ENCODE results near the gene WDR87. TPM values are rescaled to one million over a fixed set of nuclear protein-coding genes. Genes with fewer than 3 reads are reported as not detected.
A peak's percentile ranks its signal among the peaks of the same experiment; 100 is the strongest.

The WDR87 gene
- total RNA-seq, 1 donor from 2014 or later = not detected

- Histone ChIP-seq H3K27me3 (ENCODE audit: control insufficient read depth, insufficient read depth, low read length) (no peaks in the 10 kb centered on the region), H3K4me3 (ENCODE audit: low read depth, low read length) (no peak overlapping the region), H3K36me3 (ENCODE audit: control insufficient read depth, insufficient read depth, low read length) (no peaks in the 10 kb centered on the region)
- TF ChIP-seq, protein P1, sequence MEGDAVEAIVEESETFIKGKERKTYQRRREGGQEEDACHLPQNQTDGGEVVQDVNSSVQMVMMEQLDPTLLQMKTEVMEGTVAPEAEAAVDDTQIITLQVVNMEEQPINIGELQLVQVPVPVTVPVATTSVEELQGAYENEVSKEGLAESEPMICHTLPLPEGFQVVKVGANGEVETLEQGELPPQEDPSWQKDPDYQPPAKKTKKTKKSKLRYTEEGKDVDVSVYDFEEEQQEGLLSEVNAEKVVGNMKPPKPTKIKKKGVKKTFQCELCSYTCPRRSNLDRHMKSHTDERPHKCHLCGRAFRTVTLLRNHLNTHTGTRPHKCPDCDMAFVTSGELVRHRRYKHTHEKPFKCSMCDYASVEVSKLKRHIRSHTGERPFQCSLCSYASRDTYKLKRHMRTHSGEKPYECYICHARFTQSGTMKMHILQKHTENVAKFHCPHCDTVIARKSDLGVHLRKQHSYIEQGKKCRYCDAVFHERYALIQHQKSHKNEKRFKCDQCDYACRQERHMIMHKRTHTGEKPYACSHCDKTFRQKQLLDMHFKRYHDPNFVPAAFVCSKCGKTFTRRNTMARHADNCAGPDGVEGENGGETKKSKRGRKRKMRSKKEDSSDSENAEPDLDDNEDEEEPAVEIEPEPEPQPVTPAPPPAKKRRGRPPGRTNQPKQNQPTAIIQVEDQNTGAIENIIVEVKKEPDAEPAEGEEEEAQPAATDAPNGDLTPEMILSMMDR (IDR thresholded peaks at IDR 0.05; ENCODE audit: insufficient read depth, low read length, poor library complexity, severe bottlenecking) = no peak
- DNase-seq (ENCODE audit: low read depth) = no peak
Observed at GRCh38 chr19:37935341-37935740, 28.9 kb upstream of the WDR87 start.

DNA sequence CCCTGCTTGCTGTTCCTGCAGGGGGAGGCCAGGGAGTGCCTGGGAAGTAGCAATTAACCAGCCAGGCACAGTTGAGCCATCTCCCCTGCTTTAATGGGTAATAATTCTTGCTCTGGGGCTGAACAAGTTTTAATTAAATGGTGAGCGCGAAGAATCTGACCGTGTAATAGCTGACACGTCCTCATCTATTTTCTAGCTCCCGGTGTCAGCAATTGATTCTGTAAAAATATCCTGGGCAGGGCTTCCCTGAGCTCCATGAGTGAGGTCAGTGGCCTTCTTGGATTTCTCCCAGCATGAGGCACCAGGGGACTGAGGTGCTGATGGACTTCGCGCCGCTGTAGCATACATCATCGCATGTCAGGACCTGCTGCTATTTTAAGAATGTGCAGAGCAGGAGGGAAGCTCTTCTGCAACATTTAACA is 27.6 kb upstream of the WDR87 start:
- H3K36me3 ChIP-seq (ENCODE audit: control insufficient read depth, insufficient read depth, low read length) = no peaks in the 10 kb centered on the region
- DNase-seq (ENCODE audit: low read depth) = no peak
- TF ChIP-seq, protein P1 (IDR thresholded peaks at IDR 0.05; ENCODE audit: insufficient read depth, low read length, poor library complexity, severe bottlenecking) = no peak
- no peaks in the 10 kb centered on the region for H3K27me3 ChIP-seq (ENCODE audit: control insufficient read depth, insufficient read depth, low read length)
- no peak overlapping the region for H3K4me3 ChIP-seq (ENCODE audit: low read depth, low read length)

DNA sequence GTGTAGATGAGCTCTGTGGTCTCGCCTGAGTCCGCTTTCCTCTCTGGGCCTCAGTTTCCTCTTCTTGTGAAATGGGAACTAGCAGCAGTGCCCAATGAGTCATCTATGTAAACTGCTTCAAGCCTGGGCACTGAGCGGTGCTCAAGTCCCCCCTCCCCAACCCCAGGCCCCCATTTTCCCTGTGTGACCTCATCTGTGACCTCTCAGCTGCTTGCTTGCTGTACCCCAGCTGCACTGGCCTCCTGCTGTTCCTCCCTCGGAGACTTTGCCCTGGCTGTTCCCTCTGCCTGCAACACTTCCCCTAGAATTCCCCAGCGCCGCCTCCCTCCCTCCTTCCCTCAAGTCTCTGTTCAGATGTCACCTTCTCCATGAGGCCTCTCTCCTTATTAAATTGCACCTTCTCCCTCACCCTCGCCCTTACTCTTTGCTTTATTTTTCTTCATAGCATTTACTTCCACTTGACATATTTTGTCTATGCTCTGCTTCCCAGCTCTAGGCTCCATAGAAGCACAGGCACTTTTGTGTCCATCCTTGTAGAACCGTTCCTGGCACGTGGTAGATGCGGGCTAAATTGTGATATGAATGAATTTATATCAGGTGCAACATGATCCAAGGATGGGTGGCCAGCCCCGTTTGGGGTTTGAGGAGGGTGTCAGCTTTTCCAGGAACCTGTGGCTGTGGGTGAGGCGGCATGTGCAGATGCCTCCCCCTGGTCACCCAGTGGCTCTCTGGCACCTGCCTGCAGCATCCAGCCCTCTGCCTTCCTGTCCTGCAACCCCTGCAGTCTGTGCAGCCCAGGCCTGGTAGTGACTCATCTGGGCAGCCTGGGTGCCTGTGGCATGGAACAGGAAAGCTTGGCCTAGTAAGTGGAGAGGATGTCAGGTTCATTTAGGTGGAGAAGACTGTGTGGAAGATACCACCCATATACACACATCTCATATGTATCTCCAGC is 26.9 kb upstream of the WDR87 start:
- TF ChIP-seq, protein P1 (IDR thresholded peaks at IDR 0.05; ENCODE audit: insufficient read depth, low read length, poor library complexity, severe bottlenecking) = no peak
- Histone ChIP-seq H3K36me3 (ENCODE audit: control insufficient read depth, insufficient read depth, low read length) (no peaks in the 10 kb centered on the region), H3K4me3 (ENCODE audit: low read depth, low read length) (peak overlapping the region; percentile 35), H3K27me3 (ENCODE audit: control insufficient read depth, insufficient read depth, low read length) (no peaks in the 10 kb centered on the region)
- peak; percentile 57 for DNase-seq (ENCODE audit: low read depth)

- TF ChIP-seq, protein P1 (IDR thresholded peaks at IDR 0.05; ENCODE audit: insufficient read depth, low read length, poor library complexity, severe bottlenecking) = no peak
- Histone ChIP-seq H3K36me3 (ENCODE audit: control insufficient read depth, insufficient read depth, low read length) (no peaks in the 10 kb centered on the region), H3K4me3 (ENCODE audit: low read depth, low read length) (peak overlapping the region; percentile 35), H3K27me3 (ENCODE audit: control insufficient read depth, insufficient read depth, low read length) (no peaks in the 10 kb centered on the region)
- peak; percentile 88 for DNase-seq (ENCODE audit: low read depth)
Observed at GRCh38 chr19:37931881-37932655, 25.7 kb upstream of the WDR87 start.

- no peak for DNase-seq (ENCODE audit: low read depth)
- no peaks in the 10 kb centered on the region for H3K27me3 ChIP-seq (ENCODE audit: control insufficient read depth, insufficient read depth, low read length)
- H3K4me3 ChIP-seq (ENCODE audit: low read depth, low read length) = no peak overlapping the region
- TF ChIP-seq, protein P1 (IDR thresholded peaks at IDR 0.05; ENCODE audit: insufficient read depth, low read length, poor library complexity, severe bottlenecking) = no peak
- H3K36me3 ChIP-seq (ENCODE audit: control insufficient read depth, insufficient read depth, low read length) = peaks cover 1% of the 10 kb centered on the region
Observed at GRCh38 chr19:37930416-37930815, 24.0 kb upstream of the WDR87 start.

All from kidney epithelial cell (primary cell).